Endothelial cell of umbilical vein (primary cell): Measurements from ENCODE around the gene COL18A1. TPM values are rescaled to one million over a fixed set of nuclear protein-coding genes. Genes with fewer than 3 reads are reported as not detected.

ENCODE experiments used
- BruUV-seq: library from RNA; stranded (reverse); fragments of 400-500 nt; replicated peaks from 2 replicates; lab custom pipeline; 2021; lab: Mats Ljungman, UMichigan
- CTCF ChIA-PET: fragments of 300-600, 350-600 bp; sonication (Branson Sonifier 250); formaldehyde crosslinking; loops from one replicate; lab custom pipeline; 2021; ENCODE audit warnings: antibody characterized with exemption, inconsistent platforms; lab: Charles Lee
- POLR2A ChIA-PET: fragments of 300-600, 350-600 bp; sonication (Branson Sonifier 250); formaldehyde crosslinking; loops from one replicate; lab custom pipeline; 2021; ENCODE audit warnings: antibody characterized with exemption, inconsistent platforms; lab: Charles Lee
- DNase-seq: peaks from one replicate; pipeline ENCODE4 v3.0.0-alpha.2; 2011; ENCODE audit warnings: low read depth, low spot score
- FAIRE-seq: peaks from 2 replicates; lab custom pipeline; 2011; peaks lifted over from hg19 to GRCh38; lab: Jason Lieb, UNC
- H2AFZ ChIP-seq: 2 replicates; pipeline ENCODE4 v1.6.0; 2012; ENCODE audit warnings: low read depth, low read length, control low read depth, inconsistent platforms
- H3K27ac ChIP-seq: 2 replicates; pipeline ENCODE4 v1.5.1; 2011; ENCODE audit warnings: low read depth, mild to moderate bottlenecking, control low read depth, low read length, moderate library complexity; ENCODE audit not compliant: insufficient read depth
- H3K27me3 ChIP-seq, 2 experiments: 2 replicates each; pipeline versions ENCODE4 v1.6.0 to v1.6.1; 2011; ENCODE audit warnings: low read length in 2 of 2, mixed read lengths in 1 of 2; ENCODE audit not compliant: control insufficient read depth in 2 of 2, insufficient read depth in 2 of 2
- H3K36me3 ChIP-seq, 2 experiments: 2 replicates in 1 of 2; 3 replicates in 1 of 2; pipeline ENCODE4 v1.5.1; 2011; ENCODE audit warnings: low read length in 2 of 2, mild to moderate bottlenecking in 1 of 2, moderate library complexity in 1 of 2; ENCODE audit not compliant: control insufficient read depth in 2 of 2, insufficient read depth in 2 of 2; ENCODE audit errors: extremely low read depth in 1 of 2
- H3K4me1 ChIP-seq: 3 replicates; pipeline ENCODE4 v1.5.1; 2011; ENCODE audit warnings: mild to moderate bottlenecking, low read length; ENCODE audit not compliant: control insufficient read depth, insufficient read depth; ENCODE audit errors: extremely low read depth
- H3K4me2 ChIP-seq: 2 replicates; pipeline ENCODE4 v1.6.1; 2011; ENCODE audit warnings: low read length, control low read depth, mixed read lengths; ENCODE audit not compliant: insufficient read depth
- H3K4me3 ChIP-seq, 3 experiments: fragments of 200-600 bp in 1 of 3; sonication (generic), shearing (Covaris generic) in 1 of 3; replicated peaks in 1 of 3; 2 replicates each; pipeline ENCODE4 v1.5.1; 2011 to 2016; ENCODE audit warnings: control low read depth in 3 of 3, low read length in 3 of 3, mild to moderate bottlenecking in 2 of 3, inconsistent platforms in 1 of 3, low read depth in 1 of 3, moderate library complexity in 1 of 3; ENCODE audit not compliant: insufficient read depth in 1 of 3
- H3K79me2 ChIP-seq: 2 replicates; pipeline ENCODE4 v1.6.0; 2012; ENCODE audit warnings: low read length, inconsistent platforms; ENCODE audit not compliant: control insufficient read depth, insufficient read depth
- H3K9ac ChIP-seq: replicated peaks from 2 replicates; pipeline ENCODE3; 2011; ENCODE audit warnings: low read length, control low read depth; ENCODE audit not compliant: insufficient read depth; ENCODE audit errors: extremely low read depth
- H3K9me1 ChIP-seq: replicated peaks from 3 replicates; pipeline ENCODE4 v1.6.0; 2011; ENCODE audit warnings: mild to moderate bottlenecking, low read length; ENCODE audit not compliant: control insufficient read depth, insufficient read depth; ENCODE audit errors: extremely low read depth
- H3K9me3 ChIP-seq: replicated peaks from 2 replicates; pipeline ENCODE4 v1.5.1; 2012; ENCODE audit warnings: low read length, inconsistent platforms; ENCODE audit not compliant: control insufficient read depth, insufficient read depth
- H4K20me1 ChIP-seq: replicated peaks from 2 replicates; pipeline ENCODE3; 2011; ENCODE audit warnings: mild to moderate bottlenecking, low read length; ENCODE audit not compliant: control insufficient read depth, insufficient read depth; ENCODE audit errors: extremely low read depth
- EZH2 ChIP-seq: IDR thresholded peaks from 2 replicates; pipeline ENCODE4 v1.6.1; 2012; ENCODE audit warnings: borderline replicate concordance, low read depth, mild to moderate bottlenecking, moderate library complexity, low read length, inconsistent platforms; ENCODE audit not compliant: severe bottlenecking
- FOS ChIP-seq: IDR thresholded peaks from 2 replicates; pipeline ENCODE4 v1.6.1; 2011; ENCODE audit warnings: mild to moderate bottlenecking, low read length, moderate library complexity, borderline replicate concordance; ENCODE audit not compliant: insufficient read depth
- GATA2 ChIP-seq: IDR thresholded peaks from 2 replicates; pipeline ENCODE4 v1.7.0; 2011; ENCODE audit warnings: low read depth, mild to moderate bottlenecking, moderate library complexity, mixed read lengths, low read length; ENCODE audit not compliant: insufficient read length, insufficient read depth
- JUN ChIP-seq: IDR thresholded peaks from 2 replicates; pipeline ENCODE4 v1.6.1; 2011; ENCODE audit warnings: borderline replicate concordance, low read depth; ENCODE audit not compliant: insufficient read length, insufficient read depth
- MYC ChIP-seq: IDR thresholded peaks from one replicate; pipeline ENCODE4 v1.6.1; 2011; ENCODE audit warnings: mild to moderate bottlenecking, low read depth, low read length
- POLR2A ChIP-seq: IDR thresholded peaks from 2 replicates; pipeline ENCODE4 v1.6.1; 2012; ENCODE audit warnings: low read depth, mild to moderate bottlenecking, control low read depth, low read length
- POLR2AphosphoS5 ChIP-seq: IDR thresholded peaks from 2 replicates; pipeline ENCODE4 v1.6.1; 2012; ENCODE audit warnings: low read depth, mild to moderate bottlenecking, control low read depth, low read length, moderate library complexity; ENCODE audit not compliant: insufficient read depth
- dilution Hi-C: fragments of 300-500 bp; cut with MboI; formaldehyde crosslinking; loops from one replicate; pipeline ENCODE4 v1.15.0; 2019; ENCODE audit warnings: low sequenced_read_pairs; ENCODE audit not compliant: extremely low pct_ligation_motif_present
- intact Hi-C: fragments of 100-400 bp; cut with micrococcal nuclease; formaldehyde crosslinking; loops from one replicate; pipeline ENCODE4 v1.10.0; 2022
- polyA plus RNA-seq, 4 experiments: library from polyadenylated mRNA; depleted of rRNA in 3 of 4; stranded (reverse) in 3 of 4; unstranded in 1 of 4; fragments of >200 nt; gene quantifications; 2 replicates each; pipeline versions ENCODE4 v1.2.1 to v1.2.3, GENCODE V29; 2011 to 2012; ENCODE audit warnings: missing spikeins in 1 of 4
- total RNA-seq: library from RNA; stranded (reverse); gene quantifications from 2 replicates; pipeline ENCODE4 v1.2.3, GENCODE V29; 2021
- TF ChIP-seq, protein P1 (sequence below): IDR thresholded peaks from 2 replicates; pipeline ENCODE4 v1.6.1; 2011; ENCODE audit not compliant: insufficient read depth, insufficient read length
- TF ChIP-seq, protein P2 (sequence below), 2 donors: IDR thresholded peaks; 1 replicate in 1 of 2; 2 replicates in 1 of 2; pipeline ENCODE4 v1.5.1; 2011; ENCODE audit warnings: low read length in 2 of 2, mild to moderate bottlenecking in 2 of 2, moderate library complexity in 2 of 2, control low read depth in 1 of 2, inconsistent platforms in 1 of 2, low read depth in 1 of 2; ENCODE audit not compliant: insufficient read depth in 1 of 2; ENCODE audit errors: extremely low read depth in 1 of 2

COL18A1 gene
- total and polyA plus RNA-seq, 2 donors (not counting 3 experiments of a cell fraction or from before 2014, with no cell fraction given) = 198 to 252 TPM

DNA sequence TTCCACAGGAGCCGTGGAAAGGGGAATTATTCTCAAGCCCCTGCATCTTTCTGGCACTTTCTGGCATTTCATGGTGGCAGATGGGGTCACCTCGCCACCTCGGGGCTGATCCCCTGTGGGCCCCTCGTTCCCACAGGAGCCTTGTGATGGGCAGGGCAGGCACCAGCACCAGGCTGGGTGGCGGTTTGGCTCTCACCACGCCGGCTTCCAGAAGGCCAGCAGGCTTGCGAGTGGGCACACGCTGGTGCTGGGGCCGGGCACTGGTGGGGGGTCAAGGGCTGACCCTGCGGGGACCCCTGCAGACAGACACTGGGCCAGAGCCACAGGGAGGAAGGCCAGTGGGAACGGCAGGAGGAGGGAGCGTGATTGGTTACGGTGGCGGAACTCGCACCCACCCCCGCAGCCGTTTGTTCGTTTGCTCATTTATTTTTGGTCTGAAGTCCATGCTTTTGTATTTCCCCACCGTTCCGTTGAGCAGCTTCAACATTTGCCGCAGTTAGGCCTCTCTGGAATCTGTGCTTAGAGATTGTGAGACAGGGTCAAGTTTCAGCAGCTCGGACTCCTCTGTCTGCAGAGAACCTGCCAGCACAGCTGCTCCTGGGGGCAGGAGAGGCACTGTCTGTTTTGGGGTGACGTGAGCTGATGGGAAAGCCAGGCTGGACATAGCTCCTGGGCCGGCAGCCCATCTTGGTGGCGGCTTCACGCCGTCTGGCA lies 5.3 kb downstream of the COL18A1 start:
- Histone ChIP-seq H4K20me1 (no peaks in the 10 kb centered on the region), H3K79me2 (peaks cover 94% of the 10 kb centered on the region), H3K27ac (no peak overlapping the region), H3K9me1 (no peaks in the 10 kb centered on the region), H3K4me3 (no peak overlapping the region), H3K27me3 (no peaks in the 10 kb centered on the region), H3K9ac (no peak overlapping the region), H3K4me1 (peaks cover 21% of the 10 kb centered on the region), H3K9me3 (no peaks in the 10 kb centered on the region), H3K36me3 (peaks cover 0 to 11% of the 10 kb centered on the region in 2 experiments), H2AFZ (no peak overlapping the region), H3K4me2 (no peak overlapping the region)
- CTCF ChIA-PET = no interaction called here
- no TSS peak for BruUV-seq
- FAIRE-seq (no peak), DNase-seq (no peak)
- TF ChIP-seq MYC (no peak), JUN (no peak)
- POLR2A ChIA-PET = no interaction called here
- intact Hi-C loops (no loop called here), dilution Hi-C loops (no loop called here)

DNA sequence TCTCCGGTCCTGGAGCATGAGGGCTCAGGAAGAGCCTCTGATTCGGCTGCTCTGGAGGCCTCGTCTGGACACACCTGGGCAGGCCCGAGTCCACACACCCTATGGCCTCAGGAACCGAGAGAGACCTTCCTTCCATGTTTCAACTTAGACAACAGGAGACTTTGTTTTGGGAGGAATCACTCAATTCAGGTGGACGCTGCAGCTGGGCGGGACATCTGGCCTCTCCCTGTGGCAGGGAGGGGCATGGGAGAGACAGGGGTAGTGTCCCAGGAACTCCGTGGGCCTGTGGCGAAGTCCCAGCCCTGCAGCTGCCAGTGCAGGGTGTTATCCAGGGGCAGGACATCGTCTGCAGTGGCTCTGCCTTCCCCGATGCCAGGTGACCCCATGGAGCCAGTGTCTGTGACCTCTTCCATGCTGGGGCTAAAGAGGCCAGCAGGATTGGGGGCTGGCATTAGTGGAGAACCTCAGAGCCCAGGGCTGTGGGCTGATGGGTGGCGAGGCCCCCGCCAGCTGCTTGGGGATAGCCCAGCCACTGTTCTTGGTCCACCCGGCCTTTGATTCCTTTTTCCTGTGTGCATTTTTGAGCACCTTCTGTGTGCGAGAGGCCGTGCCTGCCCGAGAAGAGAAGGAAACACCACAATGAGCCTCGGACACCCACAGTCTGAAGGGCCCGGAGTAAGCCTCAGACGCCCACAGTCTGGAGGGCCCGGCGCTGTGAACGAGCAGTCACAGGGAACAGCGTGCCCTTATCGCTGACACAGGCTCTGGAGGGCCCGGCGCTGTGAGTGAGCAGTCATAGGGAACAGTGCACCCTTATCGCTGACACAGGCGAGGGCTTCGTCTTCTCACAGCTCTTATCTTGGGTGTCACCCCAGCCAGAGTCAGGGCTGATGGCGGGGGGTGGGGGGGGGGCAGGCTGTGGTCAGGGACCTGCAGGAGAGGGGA lies 6.2 kb downstream of the COL18A1 start:
- Histone ChIP-seq H2AFZ (no peak overlapping the region), H3K9ac (no peak overlapping the region), H3K9me1 (no peaks in the 10 kb centered on the region), H3K4me3 (no peak overlapping the region), H3K79me2 (peaks cover 97% of the 10 kb centered on the region), H3K27me3 (no peaks in the 10 kb centered on the region), H3K9me3 (no peaks in the 10 kb centered on the region), H3K4me1 (peaks cover 19% of the 10 kb centered on the region), H3K27ac (no peak overlapping the region), H3K36me3 (peaks cover 0 to 11% of the 10 kb centered on the region in 2 experiments), H3K4me2 (no peak overlapping the region), H4K20me1 (no peaks in the 10 kb centered on the region)
- POLR2A ChIA-PET = no interaction called here
- dilution Hi-C loops (no loop called here), intact Hi-C loops (no loop called here)
- DNase-seq (no peak), FAIRE-seq (no peak)
- TF ChIP-seq POLR2AphosphoS5 (no peak), FOS (no peak), JUN (no peak), EZH2 (no peak), GATA2 (no peak), MYC (no peak), POLR2A (no peak)
- TF ChIP-seq, protein P1, sequence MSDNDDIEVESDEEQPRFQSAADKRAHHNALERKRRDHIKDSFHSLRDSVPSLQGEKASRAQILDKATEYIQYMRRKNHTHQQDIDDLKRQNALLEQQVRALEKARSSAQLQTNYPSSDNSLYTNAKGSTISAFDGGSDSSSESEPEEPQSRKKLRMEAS = no peak
- TF ChIP-seq, protein P2, sequence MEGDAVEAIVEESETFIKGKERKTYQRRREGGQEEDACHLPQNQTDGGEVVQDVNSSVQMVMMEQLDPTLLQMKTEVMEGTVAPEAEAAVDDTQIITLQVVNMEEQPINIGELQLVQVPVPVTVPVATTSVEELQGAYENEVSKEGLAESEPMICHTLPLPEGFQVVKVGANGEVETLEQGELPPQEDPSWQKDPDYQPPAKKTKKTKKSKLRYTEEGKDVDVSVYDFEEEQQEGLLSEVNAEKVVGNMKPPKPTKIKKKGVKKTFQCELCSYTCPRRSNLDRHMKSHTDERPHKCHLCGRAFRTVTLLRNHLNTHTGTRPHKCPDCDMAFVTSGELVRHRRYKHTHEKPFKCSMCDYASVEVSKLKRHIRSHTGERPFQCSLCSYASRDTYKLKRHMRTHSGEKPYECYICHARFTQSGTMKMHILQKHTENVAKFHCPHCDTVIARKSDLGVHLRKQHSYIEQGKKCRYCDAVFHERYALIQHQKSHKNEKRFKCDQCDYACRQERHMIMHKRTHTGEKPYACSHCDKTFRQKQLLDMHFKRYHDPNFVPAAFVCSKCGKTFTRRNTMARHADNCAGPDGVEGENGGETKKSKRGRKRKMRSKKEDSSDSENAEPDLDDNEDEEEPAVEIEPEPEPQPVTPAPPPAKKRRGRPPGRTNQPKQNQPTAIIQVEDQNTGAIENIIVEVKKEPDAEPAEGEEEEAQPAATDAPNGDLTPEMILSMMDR (IDR thresholded peaks at IDR 0.05; ENCODE audit: extremely low read depth in 1 of 2, insufficient read depth in 1 of 2, low read depth in 1 of 2, low read length in 2 of 2) = no peak
- CTCF ChIA-PET = no interaction called here
- BruUV-seq = no TSS peak
